Astrocyte of the spinal cord (primary cell): ENCODE data around the gene HEMGN.
"Not testable (repeated sequence)": the region's sequence is repeated elsewhere in the genome, so short reads cannot be mapped to it uniquely, and the experiment has no call there.

Experiments used
- DNase-seq: peaks from one replicate; pipeline ENCODE4 v3.0.0; 2011; ENCODE audit warnings: low read depth, low spot score
- H3K4me3 ChIP-seq: 2 replicates; pipeline ENCODE4 v1.5.1; 2011; ENCODE audit warnings: low read depth, mild to moderate bottlenecking, low read length, moderate library complexity
- CTCF ChIP-seq: IDR thresholded peaks from 2 replicates; pipeline ENCODE4 v1.5.1; 2012; ENCODE audit warnings: low read depth, mild to moderate bottlenecking, low read length, inconsistent platforms
- in situ Hi-C: cut with HindIII; loops from 2 replicates; pipeline ENCODE4 v1.10.0; 2017; ENCODE audit warnings: low sequenced_read_pairs

Gene HEMGN

GRCh38 chr9:97964901-97965300, 26.9 kb upstream of the HEMGN start:
- in situ Hi-C loops = no loop called here
- DNase-seq = no peak
- H3K4me3 ChIP-seq = no peak overlapping the region
- TF ChIP-seq CTCF = no peak

DNA sequence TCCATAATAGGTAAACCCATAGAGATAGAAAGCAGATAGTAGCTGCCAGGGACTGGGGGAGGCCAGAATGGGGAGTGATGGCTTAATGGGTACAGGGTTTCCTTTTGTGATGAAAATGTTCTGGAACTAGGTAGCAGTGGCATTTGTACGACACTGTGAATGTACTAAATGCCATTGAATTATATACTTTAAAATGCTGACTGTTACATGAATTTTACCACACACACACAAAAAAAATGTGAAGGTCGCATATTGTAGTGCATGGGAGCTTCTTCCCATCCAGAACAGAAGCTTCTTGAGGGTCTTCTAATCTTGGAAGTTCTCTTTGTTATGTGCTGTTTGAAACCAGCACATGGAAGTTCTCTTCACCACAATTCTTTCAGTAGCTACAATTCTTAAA, 25.3 kb upstream of the HEMGN start:
- in situ Hi-C loops = no loop called here
- TF ChIP-seq CTCF = no peak
- no peak for DNase-seq

GRCh38 chr9:97962575-97962974, 24.6 kb upstream of the HEMGN start:
- no peak for DNase-seq
- in situ Hi-C loops = no loop called here
- no peak overlapping the region for H3K4me3 ChIP-seq
- TF ChIP-seq CTCF = no peak

More for the DNA sequence above, 25.3 kb upstream of the HEMGN start:
- H3K4me3 ChIP-seq = no peak overlapping the region

- no peak overlapping the region for H3K4me3 ChIP-seq
- in situ Hi-C loops = no loop called here
- no peak for TF ChIP-seq CTCF
- no peak for DNase-seq
Measured at GRCh38 chr9:97962136-97962535, 24.2 kb upstream of the HEMGN start.

DNA sequence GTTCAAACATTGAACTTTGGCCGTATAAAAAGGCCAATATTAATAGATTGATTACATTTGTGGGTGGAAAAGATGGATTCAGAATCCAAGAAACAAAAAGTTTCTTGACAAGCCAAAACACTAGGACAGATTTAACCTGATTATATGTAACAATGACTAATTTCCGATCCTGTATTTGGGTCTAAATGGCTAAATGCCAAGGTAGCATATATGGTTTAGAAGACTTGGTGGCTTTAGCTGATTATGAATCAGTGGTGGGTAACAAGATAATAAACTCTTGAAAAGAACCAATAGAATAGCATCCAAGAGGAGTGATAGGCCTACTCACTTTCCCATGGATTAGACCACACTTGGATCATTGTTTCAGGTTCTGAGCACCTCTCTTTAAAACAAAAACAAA, 23.4 kb upstream of the HEMGN start:
- DNase-seq = no peak
- TF ChIP-seq CTCF = no peak
- H3K4me3 ChIP-seq = no peak overlapping the region
- in situ Hi-C loops = no loop called here

- in situ Hi-C loops, DNase-seq, H3K4me3 ChIP-seq: not testable (repeated sequence)
Measured at GRCh38 chr9:97960678-97961328, 22.8 kb upstream of the HEMGN start.

DNA sequence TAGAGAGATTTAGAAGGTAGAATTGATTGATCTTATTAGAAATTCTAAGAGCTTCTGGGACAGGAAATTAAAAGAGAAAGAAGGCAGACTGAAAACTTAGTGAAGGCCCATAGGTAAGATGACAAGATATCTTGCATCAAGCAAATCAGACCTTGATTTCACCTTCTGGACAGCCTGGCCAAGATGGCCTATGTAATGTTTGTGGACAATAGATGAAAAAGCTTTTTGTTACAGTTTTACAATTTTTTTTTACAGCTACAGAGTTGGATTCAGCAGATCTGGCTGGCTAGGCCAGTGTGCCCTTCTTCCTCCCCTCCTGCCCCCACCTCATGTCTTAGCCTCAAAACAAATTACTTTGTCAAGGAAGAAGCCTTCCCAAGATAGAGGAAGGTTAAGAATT, 21.6 kb upstream of the HEMGN start:
- DNase-seq = no peak
- H3K4me3 ChIP-seq = no peak overlapping the region
- in situ Hi-C loops = no loop called here
- TF ChIP-seq CTCF = no peak
